Measurements from ENCODE around the gene ALKBH2.

DNA sequence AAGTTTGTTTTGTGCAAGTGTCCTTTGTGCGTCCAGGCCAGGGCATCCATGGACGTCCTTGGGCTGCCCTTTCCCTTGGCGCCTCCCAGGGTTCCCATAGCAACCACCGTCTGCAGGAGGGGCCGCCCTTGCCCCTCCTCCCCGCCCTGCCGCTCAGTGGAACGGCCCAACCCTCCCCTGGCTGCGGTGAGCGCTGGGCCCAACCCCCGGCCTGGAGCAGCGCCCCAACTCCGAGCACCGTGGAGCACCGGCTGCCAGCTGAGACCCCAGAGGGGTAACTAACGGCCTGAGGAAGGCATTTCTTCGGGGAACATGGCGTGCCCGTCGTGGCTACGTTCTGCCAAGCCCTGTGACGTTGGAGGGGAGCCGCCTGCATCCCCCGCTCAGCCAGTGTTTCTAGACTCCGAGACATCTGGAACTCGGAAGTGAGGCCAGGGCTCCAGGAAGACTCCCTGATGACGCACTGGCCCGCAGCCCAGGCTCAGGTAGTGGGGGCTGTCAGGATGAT is 17.8 kb upstream of the ALKBH2 start:
- peak; percentile 75 to 83 for TF ChIP-seq POLR2A (IDR thresholded peaks at IDR 0.05)
- TF ChIP-seq, protein P1, sequence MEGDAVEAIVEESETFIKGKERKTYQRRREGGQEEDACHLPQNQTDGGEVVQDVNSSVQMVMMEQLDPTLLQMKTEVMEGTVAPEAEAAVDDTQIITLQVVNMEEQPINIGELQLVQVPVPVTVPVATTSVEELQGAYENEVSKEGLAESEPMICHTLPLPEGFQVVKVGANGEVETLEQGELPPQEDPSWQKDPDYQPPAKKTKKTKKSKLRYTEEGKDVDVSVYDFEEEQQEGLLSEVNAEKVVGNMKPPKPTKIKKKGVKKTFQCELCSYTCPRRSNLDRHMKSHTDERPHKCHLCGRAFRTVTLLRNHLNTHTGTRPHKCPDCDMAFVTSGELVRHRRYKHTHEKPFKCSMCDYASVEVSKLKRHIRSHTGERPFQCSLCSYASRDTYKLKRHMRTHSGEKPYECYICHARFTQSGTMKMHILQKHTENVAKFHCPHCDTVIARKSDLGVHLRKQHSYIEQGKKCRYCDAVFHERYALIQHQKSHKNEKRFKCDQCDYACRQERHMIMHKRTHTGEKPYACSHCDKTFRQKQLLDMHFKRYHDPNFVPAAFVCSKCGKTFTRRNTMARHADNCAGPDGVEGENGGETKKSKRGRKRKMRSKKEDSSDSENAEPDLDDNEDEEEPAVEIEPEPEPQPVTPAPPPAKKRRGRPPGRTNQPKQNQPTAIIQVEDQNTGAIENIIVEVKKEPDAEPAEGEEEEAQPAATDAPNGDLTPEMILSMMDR (IDR thresholded peaks at IDR 0.05) = no peak

All from adrenal gland (tissue), 5 donors.